Ishikawa (cell line): ENCODE measurements around the gene THBS2.

Source experiments
- EP300 ChIP-seq: IDR thresholded peaks from 2 replicates; pipeline ENCODE4 v1.6.1; 2012; ENCODE audit warnings: borderline replicate concordance
- RAD21 ChIP-seq: IDR thresholded peaks from 2 replicates; pipeline ENCODE4 v1.6.1; 2012; ENCODE audit warnings: low read depth
- TCF12 ChIP-seq: IDR thresholded peaks from 2 replicates; pipeline ENCODE4 v1.6.1; 2012; ENCODE audit warnings: low read depth
- ZBTB7A ChIP-seq: IDR thresholded peaks from 2 replicates; pipeline ENCODE4 v1.6.1; 2012; ENCODE audit warnings: low read depth

DNA sequence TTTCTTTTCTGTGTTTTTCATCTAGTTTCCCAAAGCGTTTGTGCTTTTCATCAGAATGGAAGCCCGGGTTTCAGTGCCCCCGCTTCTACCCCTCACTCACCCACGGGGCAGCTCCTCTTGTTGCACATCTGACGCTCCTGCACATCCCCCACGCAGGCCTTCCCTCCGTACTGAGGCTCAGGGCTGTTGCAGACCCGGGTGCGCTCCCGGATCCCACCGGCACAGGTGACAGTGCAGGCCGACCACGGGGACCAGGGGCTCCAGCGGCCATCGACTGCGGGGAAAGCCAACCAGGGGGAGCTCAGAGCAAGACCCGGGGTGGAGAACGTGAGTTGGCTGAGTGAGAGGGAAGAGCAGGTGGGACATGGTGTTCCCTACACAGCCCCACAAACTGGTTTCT lies 19.0 kb downstream of the THBS2 start:
- TF ChIP-seq EP300 (no peak), TCF12 (no peak), ZBTB7A (no peak), RAD21 (no peak)
